ENCODE results near the gene PSME2.

GRCh38 chr14:24156840-24157239 lies 10.4 kb upstream of the PSME2 start:
- TF ChIP-seq CTCF (conservative IDR thresholded peaks at IDR 0.05) (no peak), ZFX (IDR thresholded peaks at IDR 0.05) (no peak)
